Stimulated activated CD8-positive, alpha-beta memory T cell treated with anti-CD3 and anti-CD28 coated beads, Interleukin-2, amount 100 ng/mL, for 48 hours (primary cell): ENCODE measurements around the gene TADA2A.
"Not testable (repeated sequence)": the region's sequence is repeated elsewhere in the genome, so short reads cannot be mapped to it uniquely, and the experiment has no call there.

ENCODE experiments used
- DNase-seq, 2 donors: peaks; one replicate each; pipeline ENCODE4 v3.0.0-alpha.2; 2020; ENCODE audit warnings: low read depth in 2 of 2

TADA2A gene

DNA sequence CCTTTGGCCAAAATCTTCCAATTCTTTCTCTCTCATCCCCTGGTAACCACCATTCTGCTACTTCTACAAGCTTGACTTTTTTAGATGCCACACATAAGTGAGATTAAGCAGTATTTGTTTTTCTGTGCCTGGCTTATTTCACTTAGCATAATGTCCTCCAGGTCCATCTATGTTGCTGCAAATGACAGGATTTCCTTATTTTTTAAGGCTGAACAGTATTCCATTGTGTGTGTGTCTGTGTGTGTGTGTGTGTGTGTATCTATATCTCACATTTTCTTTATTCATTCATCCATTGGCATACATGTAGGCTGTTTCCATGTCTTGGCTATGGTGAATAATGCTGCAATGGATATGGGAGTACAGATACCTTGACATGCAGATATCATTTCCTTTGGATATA, 6.2 kb upstream of the TADA2A start:
- DNase-seq = no peak

DNA sequence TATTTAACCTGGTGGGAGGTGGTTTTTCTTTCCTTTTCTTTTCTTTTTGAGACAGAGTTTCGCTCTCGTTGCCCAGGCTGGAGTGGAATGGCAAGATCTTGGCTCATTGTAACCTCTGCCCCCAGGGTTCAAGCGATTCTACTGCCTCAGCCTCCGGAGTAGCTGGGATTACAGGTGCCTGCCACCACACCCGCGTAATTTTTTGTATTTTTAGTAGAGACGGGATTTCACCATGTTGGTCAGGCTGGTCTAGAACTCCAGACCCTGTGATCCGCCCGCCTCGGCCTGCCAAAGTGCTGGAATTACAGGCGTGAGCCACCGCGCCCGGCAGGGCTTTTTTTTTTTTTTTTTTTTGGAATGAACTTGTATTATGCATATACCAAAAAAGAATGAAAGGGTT, 1.2 kb upstream of the TADA2A start:
- DNase-seq = not testable (repeated sequence)

DNA sequence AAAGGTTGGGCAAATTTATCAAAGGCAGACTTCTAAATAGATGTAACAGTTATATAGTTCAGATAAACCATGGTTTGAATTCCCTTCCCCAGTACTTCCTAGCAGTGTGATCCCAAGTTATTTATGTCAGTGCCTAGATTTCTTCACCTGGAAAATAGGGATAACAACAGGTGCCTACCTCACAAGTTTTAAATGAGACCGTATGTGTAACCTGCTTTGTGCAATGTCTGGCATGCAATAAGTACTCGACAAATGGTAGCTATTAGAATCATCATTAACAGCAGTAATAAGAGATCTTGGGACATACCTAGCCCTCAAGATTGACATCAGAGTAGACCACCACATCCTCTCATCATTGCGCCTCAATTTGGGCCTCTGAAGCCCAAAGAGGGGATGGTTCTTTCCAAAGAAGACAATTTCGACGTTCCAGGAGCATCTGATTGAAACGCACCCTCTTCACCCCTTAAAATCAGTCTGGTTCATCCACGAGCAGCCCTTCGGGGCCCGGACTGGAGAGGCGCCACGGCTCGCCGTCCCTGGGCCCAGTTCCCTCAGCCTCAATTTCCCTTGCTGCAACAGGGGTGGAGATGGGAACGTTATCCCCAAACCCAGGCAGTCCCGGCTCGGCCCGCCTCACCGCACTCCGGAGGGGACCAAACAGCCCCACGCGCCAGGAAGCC, 591 bp upstream of the TADA2A start:
- no peak for DNase-seq

DNA sequence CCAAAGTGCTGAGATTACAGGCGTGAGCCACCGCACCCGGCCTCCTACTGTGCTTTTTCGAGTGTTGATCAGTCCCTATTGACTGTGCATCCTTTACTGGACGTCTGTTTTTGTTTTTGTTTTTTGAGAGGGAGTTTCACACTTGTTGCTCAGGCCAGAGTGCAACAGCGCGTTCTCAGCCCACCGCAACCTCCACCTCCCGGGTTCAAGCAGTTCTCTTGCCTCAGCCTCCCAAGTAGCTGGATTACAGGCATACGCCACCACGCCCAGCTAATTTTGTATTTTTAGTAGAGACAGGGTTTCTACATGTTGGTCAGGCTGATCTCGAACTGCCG, 1.4 kb downstream of the TADA2A start:
- not testable (repeated sequence) for DNase-seq

DNA sequence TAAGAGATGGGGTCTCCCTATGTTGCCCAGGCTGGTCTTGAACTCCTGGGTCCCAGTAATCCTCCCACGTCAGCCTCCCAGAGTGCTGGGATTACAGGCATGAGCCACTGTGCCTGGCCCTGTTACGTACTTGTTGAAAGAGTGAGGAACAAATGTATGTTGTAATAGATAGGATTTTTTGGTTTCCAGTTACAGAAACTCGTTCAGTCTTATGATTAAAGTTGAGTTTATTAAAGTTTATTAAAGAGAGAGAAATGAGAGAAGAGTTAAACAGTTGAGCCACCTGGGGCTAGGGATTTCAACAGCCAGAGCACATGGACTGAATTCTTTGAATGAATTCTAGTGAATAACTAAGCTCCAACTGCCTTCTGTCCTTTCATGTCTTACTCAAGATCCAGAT, 3.7 kb downstream of the TADA2A start:
- DNase-seq = no peak

DNA sequence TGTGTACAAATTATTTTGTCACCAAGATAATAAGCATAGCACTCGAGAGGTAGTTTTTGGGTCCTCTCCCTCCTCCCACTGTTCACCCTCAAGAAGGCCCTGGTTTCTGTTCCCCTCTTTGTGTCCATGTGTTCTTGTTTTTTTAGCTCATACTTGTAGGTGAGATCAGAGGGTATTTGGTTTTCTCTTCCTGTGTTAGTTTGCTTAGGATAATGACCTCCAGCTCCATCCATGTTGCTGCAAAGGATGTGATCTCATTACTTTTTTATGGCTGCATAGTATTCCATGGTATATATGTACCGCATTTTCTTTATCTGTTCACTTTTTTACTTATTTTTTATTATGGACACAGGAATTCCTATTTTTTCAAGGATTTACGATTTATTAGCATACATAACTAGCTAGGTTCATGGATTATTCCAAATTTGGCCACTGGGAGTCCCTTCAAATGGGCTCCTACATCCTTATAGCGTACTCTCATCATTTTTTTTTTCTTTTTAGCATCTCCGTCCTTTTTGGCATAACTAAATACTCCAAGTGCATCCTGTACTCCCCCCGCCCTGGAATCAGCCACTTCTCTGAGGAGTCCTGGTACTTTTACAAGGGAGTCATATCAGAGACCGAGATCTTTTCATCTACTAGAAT, 7.3 kb downstream of the TADA2A start:
- DNase-seq = no peak

DNA sequence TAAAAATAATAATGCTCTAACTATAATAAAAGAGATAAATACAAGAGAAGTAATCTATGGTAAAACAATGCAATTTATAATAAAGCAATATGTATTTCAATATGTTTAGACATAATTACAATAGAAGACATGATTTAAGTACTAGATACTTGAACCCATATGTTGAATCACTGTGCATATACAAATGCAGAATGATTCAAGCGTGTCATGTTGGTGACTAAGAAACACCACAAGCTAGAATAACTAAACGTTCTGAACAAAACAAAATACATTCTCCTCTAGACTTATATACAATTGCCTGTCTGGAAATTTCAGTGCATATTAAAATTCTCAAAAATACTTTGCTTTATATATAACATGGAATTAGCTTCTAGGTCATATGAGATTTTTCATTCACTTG, 11.2 kb downstream of the TADA2A start:
- no peak for DNase-seq

GRCh38 chr17:37422971-37423625, 16.4 kb downstream of the TADA2A start:
- DNase-seq = no peak

GRCh38 chr17:37425268-37425667, 18.6 kb downstream of the TADA2A start:
- no peak for DNase-seq

GRCh38 chr17:37429039-37429438, 22.4 kb downstream of the TADA2A start:
- no peak for DNase-seq

GRCh38 chr17:37429453-37429852, 22.8 kb downstream of the TADA2A start:
- DNase-seq = no peak

DNA sequence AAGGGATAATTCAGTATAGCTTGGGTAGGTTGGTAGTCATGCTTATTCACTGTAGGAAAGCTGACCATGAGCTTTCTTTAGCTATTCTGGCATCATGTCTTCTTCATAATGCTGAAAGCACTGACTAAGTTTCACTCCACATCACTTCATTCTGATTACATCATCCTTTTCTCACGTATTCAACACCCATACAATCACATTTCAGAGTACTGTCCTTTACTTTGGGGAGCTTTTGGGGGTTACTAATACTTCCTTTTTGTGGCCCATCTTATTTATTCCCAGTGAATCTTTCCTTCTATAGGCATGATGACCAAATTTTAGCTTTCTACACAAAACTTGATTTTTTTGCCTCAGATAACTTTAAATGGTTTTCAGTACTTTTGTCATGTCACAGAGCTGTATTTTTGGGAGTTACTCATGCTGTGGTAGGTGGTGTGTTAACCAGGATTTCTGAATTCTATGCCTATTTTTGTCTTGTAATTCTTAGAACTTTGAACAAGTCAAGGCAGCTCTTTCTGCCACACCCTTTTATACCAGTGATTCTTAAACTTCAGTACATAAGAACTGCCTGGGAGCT, 23.5 kb downstream of the TADA2A start:
- DNase-seq = no peak

DNA sequence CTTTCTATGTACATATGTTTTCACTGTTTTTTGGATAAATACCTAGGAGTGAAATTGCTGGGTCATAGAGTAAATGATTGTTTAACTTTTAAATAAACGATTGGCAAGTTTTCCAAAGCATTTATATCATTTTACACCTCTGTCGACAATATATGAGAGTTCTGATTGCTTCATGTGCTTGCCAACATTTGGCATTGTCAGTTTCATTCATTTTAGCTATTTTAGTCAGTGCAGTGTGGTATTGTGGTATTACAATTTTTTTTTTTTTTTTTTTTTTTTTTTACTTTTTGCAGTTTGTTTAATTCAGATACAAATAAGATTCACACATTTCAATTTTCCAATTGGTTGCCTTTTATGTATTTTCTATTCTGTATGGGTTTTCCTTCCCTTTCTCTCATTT, 26.0 kb downstream of the TADA2A start:
- DNase-seq = no peak

- DNase-seq = no peak
Measured at GRCh38 chr17:37438141-37438540, 31.5 kb downstream of the TADA2A start.

- no peak for DNase-seq
Measured at GRCh38 chr17:37440424-37440823, 33.7 kb downstream of the TADA2A start.

GRCh38 chr17:37441369-37442014, 34.8 kb downstream of the TADA2A start:
- DNase-seq = not testable (repeated sequence)

GRCh38 chr17:37446027-37446426, 39.3 kb downstream of the TADA2A start:
- no peak for DNase-seq

DNA sequence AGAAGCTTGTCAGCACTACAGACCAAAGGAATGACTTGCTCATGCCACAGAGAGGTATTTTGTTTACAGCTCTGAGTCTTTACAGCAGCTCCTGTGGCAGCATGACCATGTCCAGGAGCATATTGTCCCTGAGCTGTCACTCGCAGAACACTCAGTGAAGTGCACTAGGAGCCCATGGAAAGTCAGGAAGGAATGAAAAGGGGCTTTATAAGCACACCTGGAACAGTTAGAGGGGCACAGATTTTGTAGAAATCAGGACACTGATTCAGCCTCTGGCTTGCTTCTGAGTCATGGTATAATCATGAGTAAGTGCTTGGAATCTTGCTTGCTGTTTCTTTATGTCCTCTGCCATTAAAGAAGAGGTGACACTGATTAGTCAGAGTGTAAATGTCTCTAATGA, 41.0 kb downstream of the TADA2A start:
- no peak for DNase-seq

DNA sequence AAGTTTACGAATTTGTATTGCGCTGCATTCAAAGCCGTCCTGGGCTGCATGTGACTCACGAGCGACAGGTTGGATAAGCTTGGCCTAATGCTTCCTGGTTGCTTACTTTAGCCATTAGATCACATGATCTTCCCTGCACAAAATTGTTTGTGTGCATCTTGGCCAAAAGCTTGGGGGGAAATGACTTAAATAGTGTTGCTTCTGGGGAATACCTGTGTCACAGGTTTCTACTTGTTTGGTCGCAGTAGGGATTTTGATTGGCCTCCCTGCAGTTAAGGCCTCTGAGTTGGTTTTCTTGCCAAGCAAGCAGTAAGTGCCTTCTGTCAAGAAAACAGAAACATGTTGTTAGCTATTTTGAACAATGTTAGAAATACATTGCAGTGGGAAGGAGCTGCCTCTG, 43.4 kb downstream of the TADA2A start:
- no peak for DNase-seq

GRCh38 chr17:37457801-37458200, 51.1 kb downstream of the TADA2A start:
- not testable (repeated sequence) for DNase-seq

DNA sequence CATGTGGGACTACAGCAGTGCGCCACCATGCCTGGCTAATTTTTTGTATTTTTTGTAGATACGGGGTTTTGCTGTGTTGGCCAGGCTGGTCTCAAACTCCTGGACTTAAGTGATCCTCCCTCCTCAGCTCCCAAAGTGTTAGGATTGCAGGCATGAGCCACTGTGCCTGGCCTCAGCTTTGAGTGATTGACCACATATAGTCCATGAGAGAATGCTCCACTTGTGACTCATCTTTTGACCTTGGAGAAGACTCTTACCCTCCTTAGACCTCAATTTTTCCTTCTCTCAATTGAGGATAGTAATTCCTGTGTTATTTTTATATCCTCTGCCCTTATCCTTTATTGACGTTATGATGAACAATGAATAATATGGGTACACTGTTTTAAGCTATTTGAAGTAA, 52.1 kb downstream of the TADA2A start:
- DNase-seq = no peak

GRCh38 chr17:37461668-37462067, 55.0 kb downstream of the TADA2A start:
- no peak for DNase-seq

- DNase-seq = no peak
Measured at GRCh38 chr17:37462492-37462891, 55.8 kb downstream of the TADA2A start.
